Right lobe of liver (tissue), 6 donors: Measurements from ENCODE around the gene C19orf67. TPM values are rescaled to one million over a fixed set of nuclear protein-coding genes. Genes with fewer than 3 reads are reported as not detected.
A peak's percentile ranks its signal among the peaks of the same experiment; 100 is the strongest.

Experiments
- ATAC-seq, 4 donors: fragments of 200-7000 bp; cut with Tn5 transposase; one replicate each; pipeline ENCODE4 v1.9.1; 2020; ENCODE audit warnings: mild to moderate bottlenecking in 4 of 4, moderate library complexity in 4 of 4
- DNase-seq, 3 donors: peaks; one replicate each; pipeline ENCODE4 v3.0.0-alpha.2; 2020
- H3K27ac ChIP-seq, 3 donors: fragments of 200-600 bp; one replicate each; pipeline ENCODE4 v1.8.0; 2022
- H3K27me3 ChIP-seq, 2 donors: fragments of 200-600 bp; one replicate each; pipeline ENCODE4 v1.8.0; 2022
- H3K36me3 ChIP-seq, 4 donors: fragments of 200-600 bp; sonication (generic) in 1 of 4; one replicate each; pipeline versions ENCODE4 v1.5.1 to v1.8.0; 2017 to 2022; ENCODE audit warnings: control low read depth in 1 of 4
- H3K4me1 ChIP-seq, 4 donors: fragments of 200-600 bp; sonication (generic) in 1 of 4; one replicate each; pipeline versions ENCODE4 v1.5.1 to v1.8.0; 2017 to 2022; ENCODE audit warnings: control low read depth in 1 of 4
- H3K4me3 ChIP-seq, 3 donors: fragments of 200-600 bp; one replicate each; pipeline ENCODE4 v1.8.0; 2022
- H3K9me3 ChIP-seq, 4 donors: fragments of 200-600 bp; sonication (generic) in 1 of 4; one replicate each; pipeline versions ENCODE4 v1.5.1 to v1.8.0; 2017 to 2022; ENCODE audit warnings: control low read depth in 1 of 4
- POLR2A ChIP-seq: fragments of 450-650 bp; IDR thresholded peaks from one replicate; pipeline ENCODE4 v1.6.1; 2017; ENCODE audit warnings: antibody characterized with exemption, mild to moderate bottlenecking
- WGBS: methylation state at CpG from one replicate; pipeline ENCODE4 v1.1.6; 2018; ENCODE audit warnings: low coverage, low lambda C conversion rate; ENCODE audit not compliant: insufficient coverage; ENCODE audit errors: missing lambda C conversion rate; 5-methylcytosine and 5-hydroxymethylcytosine counted together
- intact Hi-C, 2 donors: fragments of 100-400 bp; cut with DNase I; formaldehyde crosslinking; loops; one replicate each; pipeline versions ENCODE4 v1.11.2 to v1.14.1; 2022
- total RNA-seq, 6 experiments: library from RNA; depleted of rRNA in 2 of 6; stranded (reverse); fragments of >200 nt in 2 of 6; fragmentation: NEBNext Ultra II Directional in 3 of 6; extraction: Animal tissue kit (Norgen Biotek cat#: 25700) in 3 of 6; gene quantifications; one replicate each; pipeline versions ENCODE4 v1.1.0 to v1.2.4, GENCODE V29; 2016 to 2023
- TF ChIP-seq, protein P1 (sequence below), 4 donors: fragments of 200-600 bp in 3 of 4; fragments of 450-650 bp in 1 of 4; IDR thresholded peaks; one replicate each; pipeline versions ENCODE4 v1.5.1 to v1.8.0; 2016 to 2022; ENCODE audit warnings: antibody characterized with exemption in 4 of 4, mild to moderate bottlenecking in 2 of 4
- donor health status: DM: no; HTN: yes; CAD: no.
- donor health status: DM: no; HTN: no; CAD: no.
- donor health status: DM: no; HTN: no; CAD: no.
- donor health status: DM: no; HTN: yes; CAD: no.
- donor health status: DM: no; HTN: yes; CAD: no.

Gene C19orf67
- total RNA-seq, 6 experiments from 2014 or later = 0.27 TPM; not detected in 5

DNA sequence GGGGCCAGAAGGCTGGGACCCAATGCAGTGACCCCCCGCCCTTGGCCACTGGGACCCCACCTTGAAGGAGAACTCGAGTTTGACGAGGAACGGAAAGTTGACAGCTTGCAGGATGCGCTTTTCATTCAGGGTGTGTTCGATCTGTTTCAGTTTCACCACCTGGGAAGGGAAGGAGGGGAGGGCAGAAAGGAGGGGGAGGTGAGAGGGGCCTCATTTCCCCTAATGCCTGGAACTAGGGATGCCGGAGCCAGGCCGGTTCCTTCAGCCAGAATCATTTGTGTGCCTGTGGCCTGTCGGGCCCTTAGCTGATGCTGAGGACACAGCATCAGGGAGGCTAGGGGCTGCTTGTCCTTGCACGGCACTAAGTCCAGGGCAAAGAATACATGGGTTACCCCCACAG lies 17.2 kb upstream of the C19orf67 start:
- ATAC-seq (no peak), DNase-seq (no peak)
- TF ChIP-seq POLR2A = no peak
- TF ChIP-seq, protein P1, sequence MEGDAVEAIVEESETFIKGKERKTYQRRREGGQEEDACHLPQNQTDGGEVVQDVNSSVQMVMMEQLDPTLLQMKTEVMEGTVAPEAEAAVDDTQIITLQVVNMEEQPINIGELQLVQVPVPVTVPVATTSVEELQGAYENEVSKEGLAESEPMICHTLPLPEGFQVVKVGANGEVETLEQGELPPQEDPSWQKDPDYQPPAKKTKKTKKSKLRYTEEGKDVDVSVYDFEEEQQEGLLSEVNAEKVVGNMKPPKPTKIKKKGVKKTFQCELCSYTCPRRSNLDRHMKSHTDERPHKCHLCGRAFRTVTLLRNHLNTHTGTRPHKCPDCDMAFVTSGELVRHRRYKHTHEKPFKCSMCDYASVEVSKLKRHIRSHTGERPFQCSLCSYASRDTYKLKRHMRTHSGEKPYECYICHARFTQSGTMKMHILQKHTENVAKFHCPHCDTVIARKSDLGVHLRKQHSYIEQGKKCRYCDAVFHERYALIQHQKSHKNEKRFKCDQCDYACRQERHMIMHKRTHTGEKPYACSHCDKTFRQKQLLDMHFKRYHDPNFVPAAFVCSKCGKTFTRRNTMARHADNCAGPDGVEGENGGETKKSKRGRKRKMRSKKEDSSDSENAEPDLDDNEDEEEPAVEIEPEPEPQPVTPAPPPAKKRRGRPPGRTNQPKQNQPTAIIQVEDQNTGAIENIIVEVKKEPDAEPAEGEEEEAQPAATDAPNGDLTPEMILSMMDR (IDR thresholded peaks at IDR 0.05) = no peak
- H3K36me3 ChIP-seq = peaks cover 0 to 65% (median 25%) of the 10 kb centered on the region in 4 donors
- no peak overlapping the region for H3K27ac ChIP-seq
- WGBS = 90% methylated on average over 6 of the region's 10 CpGs
- no peaks in the 10 kb centered on the region for H3K4me1 ChIP-seq
- intact Hi-C loops = no loop called here
- H3K9me3 ChIP-seq = no peaks in the 10 kb centered on the region
- no peak overlapping the region for H3K4me3 ChIP-seq
- H3K27me3 ChIP-seq = no peaks in the 10 kb centered on the region

DNA sequence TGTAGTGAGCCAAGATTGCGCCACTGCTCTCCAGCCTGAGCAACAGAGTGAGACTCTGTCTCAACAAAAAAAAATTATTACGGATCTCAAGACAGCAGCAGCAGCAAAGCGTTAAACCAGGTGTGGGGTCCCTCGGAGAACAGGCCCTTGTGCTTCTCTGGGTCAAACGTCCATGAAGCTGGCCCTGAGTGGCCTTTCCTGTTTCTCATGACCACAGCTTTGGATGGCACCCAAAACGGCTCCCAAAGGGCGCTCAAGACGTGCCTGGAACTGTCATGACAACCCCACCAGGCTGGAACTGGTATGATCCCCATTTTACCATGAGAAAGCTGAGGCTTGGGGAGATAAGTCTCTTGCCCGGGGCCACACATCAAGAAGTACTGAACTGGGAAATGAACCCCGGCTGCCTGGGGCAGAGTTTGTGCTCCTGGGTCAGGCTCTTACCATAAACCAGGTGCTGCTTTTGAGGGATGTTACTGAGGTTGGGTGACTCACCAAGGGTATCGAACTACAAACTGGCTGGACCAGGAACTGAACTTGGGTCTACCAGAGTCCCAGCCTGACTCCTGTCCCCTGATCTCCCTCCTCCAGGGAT lies 16.6 kb upstream of the C19orf67 start:
- Histone ChIP-seq H3K36me3 (peaks cover 0 to 71% (median 27%) of the 10 kb centered on the region in 4 donors), H3K27ac (no peak overlapping the region), H3K9me3 (no peaks in the 10 kb centered on the region), H3K4me3 (no peak overlapping the region), H3K4me1 (no peaks in the 10 kb centered on the region), H3K27me3 (no peaks in the 10 kb centered on the region)
- 51% methylated on average over 8 of the region's 11 CpGs for WGBS
- DNase-seq = no peak
- intact Hi-C loops = no loop called here
- peak in 1 of 4 donors; percentile 15 for ATAC-seq
- TF ChIP-seq POLR2A = no peak
- TF ChIP-seq, protein P1 (IDR thresholded peaks at IDR 0.05) = no peak

DNA sequence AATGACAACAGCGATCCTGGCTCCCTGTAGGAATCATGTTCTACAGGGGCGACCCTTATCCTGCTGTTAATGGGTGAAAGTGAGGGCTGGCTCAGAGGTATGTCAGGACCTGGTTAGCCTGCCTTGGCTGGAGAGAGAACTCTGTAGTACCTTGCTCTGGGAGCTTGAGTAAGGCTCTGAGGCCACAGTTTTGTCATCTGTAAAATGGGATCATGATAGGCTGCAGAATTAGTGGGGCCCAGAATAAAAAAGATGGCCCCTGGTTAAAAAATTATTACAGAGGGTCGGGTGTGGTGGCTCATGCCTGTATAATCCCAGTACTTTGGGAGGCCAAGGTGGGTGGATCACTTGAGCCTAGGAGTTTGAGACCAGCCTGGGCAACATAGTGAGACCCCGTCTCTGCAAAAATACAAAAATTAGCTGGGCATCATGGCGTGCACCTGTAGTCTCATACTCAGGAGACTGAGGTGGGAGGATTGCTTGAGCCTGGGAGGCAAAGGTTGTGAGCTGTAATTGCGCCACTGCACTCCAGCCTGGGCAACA lies 15.5 kb upstream of the C19orf67 start:
- Histone ChIP-seq H3K9me3 (no peaks in the 10 kb centered on the region), H3K27ac (no peak overlapping the region), H3K36me3 (peaks cover 0 to 74% (median 27%) of the 10 kb centered on the region in 4 donors), H3K27me3 (no peaks in the 10 kb centered on the region), H3K4me1 (no peaks in the 10 kb centered on the region), H3K4me3 (no peak overlapping the region)
- WGBS = 82% methylated on average over 2 of the region's 6 CpGs
- DNase-seq = no peak
- intact Hi-C loops = no loop called here
- ATAC-seq = no peak
- TF ChIP-seq POLR2A = no peak
- TF ChIP-seq, protein P1 (IDR thresholded peaks at IDR 0.05) = no peak

DNA sequence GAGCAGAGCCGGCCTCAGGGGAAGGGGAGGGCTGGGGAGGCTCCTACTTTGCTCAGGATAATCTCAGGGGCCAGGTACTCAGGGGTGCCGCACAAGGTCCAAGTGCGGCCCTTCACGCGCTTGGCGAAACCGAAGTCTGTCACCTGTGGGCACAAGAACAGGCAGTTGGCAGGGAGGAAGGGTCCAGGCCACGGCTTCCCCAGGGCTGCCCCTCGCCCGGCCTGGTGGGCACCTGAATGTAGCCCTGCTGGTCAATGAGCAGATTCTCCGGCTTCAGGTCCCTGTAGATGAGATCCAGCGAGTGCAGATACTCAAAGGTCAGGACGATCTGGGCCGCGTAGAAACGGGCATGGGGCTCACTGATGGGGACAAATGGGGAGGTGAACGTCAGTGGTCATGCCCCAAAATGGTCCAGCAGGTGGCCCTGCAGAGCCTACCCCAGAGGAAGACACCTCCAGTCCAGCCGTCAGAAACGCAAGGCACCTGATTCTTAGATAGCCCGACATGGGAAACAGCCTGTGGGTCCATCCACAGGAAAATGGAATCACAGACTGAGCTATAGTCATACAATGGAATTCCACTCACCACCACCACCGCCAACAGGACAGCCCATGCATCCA lies 12.1 kb upstream of the C19orf67 start:
- Histone ChIP-seq H3K4me1 (no peaks in the 10 kb centered on the region), H3K27ac (no peak overlapping the region), H3K27me3 (no peaks in the 10 kb centered on the region), H3K9me3 (peaks cover 0 to 4% (median 0%) of the 10 kb centered on the region in 4 donors), H3K4me3 (no peak overlapping the region), H3K36me3 (peaks cover 0 to 53% (median 12%) of the 10 kb centered on the region in 4 donors)
- ATAC-seq (peak; percentile 36 to 54 (median 44)), DNase-seq (no peak)
- WGBS = 55% methylated on average over 9 of the region's 21 CpGs
- intact Hi-C loops = no loop called here
- no peak for TF ChIP-seq POLR2A
- TF ChIP-seq, protein P1 (IDR thresholded peaks at IDR 0.05) = peak; percentile 16 to 34 (median 22)
